Lower lobe of right lung (tissue), 2 donors: Measurements from ENCODE around the gene ATIC. TPM values are rescaled to one million over a fixed set of nuclear protein-coding genes. Genes with fewer than 3 reads are reported as not detected.
A peak's percentile ranks its signal among the peaks of the same experiment; 100 is the strongest.
"Not testable (repeated sequence)": the region's sequence is repeated elsewhere in the genome, so short reads cannot be mapped to it uniquely, and the experiment has no call there.

ENCODE experiments used
- ATAC-seq, 2 donors: fragments of 200-7000 bp; cut with Tn5 transposase; one replicate each; pipeline ENCODE4 v1.9.1; 2020 to 2022; ENCODE audit warnings: mild to moderate bottlenecking in 2 of 2, moderate library complexity in 2 of 2
- DNase-seq: peaks from one replicate; pipeline ENCODE4 v3.0.0-alpha.2; 2020
- H3K27ac ChIP-seq: fragments of 200-600 bp; one replicate; pipeline ENCODE4 v1.8.0; 2022
- H3K27me3 ChIP-seq: fragments of 200-600 bp; one replicate; pipeline ENCODE4 v1.8.0; 2022; ENCODE audit warnings: low read depth
- H3K36me3 ChIP-seq: fragments of 200-600 bp; one replicate; pipeline ENCODE4 v1.8.0; 2022; ENCODE audit warnings: mild to moderate bottlenecking
- H3K4me1 ChIP-seq: fragments of 200-600 bp; one replicate; pipeline ENCODE4 v1.8.0; 2022
- H3K4me3 ChIP-seq: fragments of 200-600 bp; one replicate; pipeline ENCODE4 v1.8.0; 2022; ENCODE audit warnings: mild to moderate bottlenecking
- H3K9me3 ChIP-seq: fragments of 200-600 bp; one replicate; pipeline ENCODE4 v1.8.0; 2022
- intact Hi-C: fragments of 100-400 bp; cut with DNase I; formaldehyde crosslinking; loops from one replicate; pipeline ENCODE4 v1.11.0; 2022
- total RNA-seq: library from RNA; stranded (reverse); fragmentation: NEBNext Ultra II Directional; extraction: Animal tissue kit (Norgen Biotek cat#: 25700); gene quantifications from one replicate; pipeline ENCODE4 v1.2.1, GENCODE V29; 2021
- TF ChIP-seq, protein P1 (sequence below): fragments of 200-600 bp; IDR thresholded peaks from one replicate; pipeline ENCODE4 v1.8.0; 2022; ENCODE audit warnings: antibody characterized with exemption, mild to moderate bottlenecking
- donor health status: DM: no; HTN: yes; CAD: no; lungs with severe emphysema.

The ATIC gene
- total RNA-seq, 1 donor from 2014 or later = 65.5 TPM

DNA sequence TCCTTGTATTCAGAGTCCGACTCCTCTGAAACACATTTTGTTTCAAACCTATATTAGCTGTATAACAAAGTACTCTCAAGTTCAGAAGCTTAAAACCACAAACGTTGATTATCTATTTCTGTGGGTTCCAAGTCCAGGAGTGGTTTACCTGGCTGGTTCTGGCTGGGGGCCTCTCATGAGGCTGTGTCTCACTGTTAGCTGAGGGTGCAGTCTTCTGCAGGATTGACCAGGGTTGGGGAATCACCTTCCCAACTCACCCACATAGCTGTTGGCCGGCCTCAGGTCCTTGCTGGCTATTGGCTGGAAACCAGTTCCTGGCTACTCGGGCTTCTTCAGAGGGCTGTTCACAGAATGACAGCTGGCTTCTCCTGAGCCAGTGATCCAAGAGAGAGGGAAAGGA lies 18.0 kb upstream of the ATIC start:
- H3K36me3 ChIP-seq = no peaks in the 10 kb centered on the region
- no peak for ATAC-seq
- H3K27me3 ChIP-seq = no peaks in the 10 kb centered on the region
- no peak overlapping the region for H3K4me3 ChIP-seq
- H3K4me1 ChIP-seq = no peaks in the 10 kb centered on the region
- H3K9me3 ChIP-seq = no peaks in the 10 kb centered on the region
- intact Hi-C loops = no loop called here
- TF ChIP-seq, protein P1, sequence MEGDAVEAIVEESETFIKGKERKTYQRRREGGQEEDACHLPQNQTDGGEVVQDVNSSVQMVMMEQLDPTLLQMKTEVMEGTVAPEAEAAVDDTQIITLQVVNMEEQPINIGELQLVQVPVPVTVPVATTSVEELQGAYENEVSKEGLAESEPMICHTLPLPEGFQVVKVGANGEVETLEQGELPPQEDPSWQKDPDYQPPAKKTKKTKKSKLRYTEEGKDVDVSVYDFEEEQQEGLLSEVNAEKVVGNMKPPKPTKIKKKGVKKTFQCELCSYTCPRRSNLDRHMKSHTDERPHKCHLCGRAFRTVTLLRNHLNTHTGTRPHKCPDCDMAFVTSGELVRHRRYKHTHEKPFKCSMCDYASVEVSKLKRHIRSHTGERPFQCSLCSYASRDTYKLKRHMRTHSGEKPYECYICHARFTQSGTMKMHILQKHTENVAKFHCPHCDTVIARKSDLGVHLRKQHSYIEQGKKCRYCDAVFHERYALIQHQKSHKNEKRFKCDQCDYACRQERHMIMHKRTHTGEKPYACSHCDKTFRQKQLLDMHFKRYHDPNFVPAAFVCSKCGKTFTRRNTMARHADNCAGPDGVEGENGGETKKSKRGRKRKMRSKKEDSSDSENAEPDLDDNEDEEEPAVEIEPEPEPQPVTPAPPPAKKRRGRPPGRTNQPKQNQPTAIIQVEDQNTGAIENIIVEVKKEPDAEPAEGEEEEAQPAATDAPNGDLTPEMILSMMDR = no peak
- H3K27ac ChIP-seq = no peak overlapping the region
- DNase-seq = no peak

DNA sequence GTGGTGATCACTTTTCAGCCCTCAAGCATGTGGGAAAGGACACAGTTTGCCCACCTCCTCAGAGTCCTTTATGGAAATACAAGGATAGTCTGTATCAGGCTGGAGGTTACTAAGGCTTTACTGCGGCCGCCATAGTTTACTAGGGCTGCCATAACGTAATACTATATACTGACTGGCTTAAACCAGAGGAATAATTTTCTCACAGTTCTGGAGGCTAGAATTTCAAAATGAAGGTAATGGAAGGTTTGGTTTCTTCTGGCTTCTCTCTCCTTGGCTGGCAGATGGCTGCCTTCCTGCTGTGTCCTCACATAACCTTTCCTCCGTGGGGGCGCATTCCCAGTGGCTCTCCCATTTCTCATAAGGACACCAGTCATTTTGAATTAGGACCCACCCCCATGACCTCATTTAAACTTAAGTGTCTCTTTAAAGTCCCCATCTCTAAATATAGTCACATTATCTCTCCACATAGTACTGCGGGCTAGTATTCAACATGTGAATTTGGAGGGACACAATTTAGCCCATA lies 12.5 kb upstream of the ATIC start:
- ATAC-seq (no peak), DNase-seq (no peak)
- H3K36me3 ChIP-seq = no peaks in the 10 kb centered on the region
- no peak overlapping the region for H3K27ac ChIP-seq
- peaks cover 7% of the 10 kb centered on the region for H3K9me3 ChIP-seq
- intact Hi-C loops = no loop called here
- no peaks in the 10 kb centered on the region for H3K4me1 ChIP-seq
- no peaks in the 10 kb centered on the region for H3K27me3 ChIP-seq
- TF ChIP-seq, protein P1 = no peak
- H3K4me3 ChIP-seq = no peak overlapping the region

DNA sequence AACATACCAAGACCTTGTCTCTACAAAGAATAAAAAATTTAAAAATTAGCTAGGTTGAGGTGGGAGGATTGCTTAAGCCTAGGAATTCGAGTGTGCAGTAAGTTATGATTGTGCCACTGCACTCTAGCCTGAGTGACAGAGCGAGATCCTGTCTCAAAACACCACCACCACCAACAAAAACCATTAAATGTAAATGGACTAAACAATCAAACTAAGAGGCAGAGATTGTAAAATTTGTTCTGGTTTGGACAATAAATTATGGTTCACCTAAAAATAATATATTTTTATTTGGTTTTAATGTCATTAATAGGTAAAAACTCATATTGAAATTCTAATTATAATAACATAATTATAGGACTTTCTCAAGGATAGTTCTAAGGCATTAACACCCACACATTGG lies 9.9 kb upstream of the ATIC start:
- no peaks in the 10 kb centered on the region for H3K27me3 ChIP-seq
- no peaks in the 10 kb centered on the region for H3K36me3 ChIP-seq
- peaks cover 7% of the 10 kb centered on the region for H3K9me3 ChIP-seq
- TF ChIP-seq, protein P1 = no peak
- no peak overlapping the region for H3K27ac ChIP-seq
- no peaks in the 10 kb centered on the region for H3K4me1 ChIP-seq
- intact Hi-C loops = no loop called here
- ATAC-seq (no peak), DNase-seq (no peak)
- H3K4me3 ChIP-seq = no peak overlapping the region

DNA sequence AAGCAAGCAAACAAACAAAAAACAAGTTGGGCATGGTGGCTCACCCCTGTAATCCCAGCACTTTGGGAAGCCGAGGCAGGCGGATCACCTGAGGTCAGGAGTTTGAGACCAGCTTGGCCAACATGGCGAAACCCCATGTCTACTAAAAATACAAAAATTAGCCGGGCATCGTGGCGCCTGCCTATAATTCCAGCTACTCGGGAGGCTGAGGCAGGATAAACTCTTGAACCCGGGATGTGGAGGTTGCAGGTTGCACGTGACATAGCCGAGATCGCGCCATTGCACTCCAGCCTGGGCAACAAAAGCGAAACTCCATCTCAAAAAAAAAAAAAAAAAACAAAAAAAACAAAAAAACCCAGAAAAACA lies 617 bp upstream of the ATIC start:
- intact Hi-C loops, H3K4me1 ChIP-seq, H3K36me3 ChIP-seq, DNase-seq, H3K27me3 ChIP-seq, H3K9me3 ChIP-seq: not testable (repeated sequence)
- peak; percentile 3 to 5 for ATAC-seq
- Histone ChIP-seq H3K4me3 (peak overlapping the region; percentile 73), H3K27ac (peak overlapping the region; percentile 85)

DNA sequence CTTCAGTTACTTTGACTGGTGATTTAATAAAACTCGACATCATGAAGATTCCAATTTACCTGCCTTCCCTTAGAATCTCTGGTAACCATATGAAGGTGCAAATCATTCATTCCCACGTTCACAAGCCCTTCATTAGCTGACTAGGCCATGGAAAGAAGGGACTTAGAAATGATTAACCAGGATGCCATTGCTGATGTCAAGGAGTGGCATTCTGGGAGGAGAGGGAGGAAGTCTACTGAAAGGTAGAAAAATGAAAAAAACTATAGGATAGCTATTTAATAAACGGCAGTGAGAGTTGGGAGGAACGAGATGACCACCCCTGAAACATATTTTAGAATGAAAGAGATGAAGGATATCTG lies 1.4 kb downstream of the ATIC start:
- DNase-seq = no peak
- ATAC-seq = no peak
- Histone ChIP-seq H3K27ac (no peak overlapping the region), H3K4me3 (no peak overlapping the region), H3K9me3 (no peaks in the 10 kb centered on the region), H3K36me3 (peaks cover 10% of the 10 kb centered on the region), H3K4me1 (peaks cover 7% of the 10 kb centered on the region), H3K27me3 (no peaks in the 10 kb centered on the region)
- intact Hi-C loops = no loop called here
- TF ChIP-seq, protein P1 = no peak

DNA sequence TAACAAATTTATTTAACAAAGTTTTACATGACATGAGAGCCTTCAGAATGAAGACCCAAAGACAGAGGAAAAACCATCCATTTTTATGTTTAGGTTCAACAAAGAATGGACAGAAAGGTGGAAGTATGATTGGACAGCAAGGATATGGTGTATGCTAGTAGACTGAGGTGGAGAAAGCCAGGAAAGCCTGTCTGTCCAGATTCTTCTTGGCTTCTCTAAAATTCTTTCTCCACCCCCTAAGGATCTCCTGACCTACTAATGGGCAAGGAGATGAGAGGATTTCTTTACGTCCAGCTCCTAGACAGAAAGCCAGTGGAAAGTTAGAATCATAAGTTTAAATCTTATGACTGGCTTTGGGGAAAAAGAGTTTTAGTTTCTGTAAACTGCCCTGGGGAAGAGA lies 3.0 kb downstream of the ATIC start:
- H3K4me1 ChIP-seq = peaks cover 7% of the 10 kb centered on the region
- no peak for ATAC-seq
- TF ChIP-seq, protein P1 = no peak
- no peak overlapping the region for H3K4me3 ChIP-seq
- no peak for DNase-seq
- intact Hi-C loops = no loop called here
- no peaks in the 10 kb centered on the region for H3K27me3 ChIP-seq
- H3K9me3 ChIP-seq = no peaks in the 10 kb centered on the region
- H3K27ac ChIP-seq = no peak overlapping the region
- peaks cover 27% of the 10 kb centered on the region for H3K36me3 ChIP-seq
